ENCODE data around the gene TRPC6.

DNA sequence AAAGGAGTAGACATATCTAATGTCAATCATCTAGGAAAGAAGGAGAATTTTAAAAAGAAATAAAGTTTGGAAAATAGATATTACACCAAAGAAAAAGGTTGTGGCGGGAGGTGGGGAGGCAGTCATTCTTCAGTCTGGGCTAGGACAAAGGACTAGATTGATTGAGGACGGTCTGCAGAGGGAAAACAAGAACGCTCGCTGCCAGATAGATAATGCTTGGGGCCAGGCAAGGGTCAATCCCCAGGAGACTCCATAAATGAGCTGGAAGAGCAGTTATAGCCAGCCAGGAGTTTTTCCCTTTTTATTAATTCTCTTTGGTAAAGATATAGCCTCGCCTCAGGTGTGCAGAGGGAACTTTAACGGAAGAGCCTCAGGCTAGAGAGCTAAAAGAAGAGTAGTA lies 6.3 kb downstream of the TRPC6 start:
- TF ChIP-seq, protein P1, sequence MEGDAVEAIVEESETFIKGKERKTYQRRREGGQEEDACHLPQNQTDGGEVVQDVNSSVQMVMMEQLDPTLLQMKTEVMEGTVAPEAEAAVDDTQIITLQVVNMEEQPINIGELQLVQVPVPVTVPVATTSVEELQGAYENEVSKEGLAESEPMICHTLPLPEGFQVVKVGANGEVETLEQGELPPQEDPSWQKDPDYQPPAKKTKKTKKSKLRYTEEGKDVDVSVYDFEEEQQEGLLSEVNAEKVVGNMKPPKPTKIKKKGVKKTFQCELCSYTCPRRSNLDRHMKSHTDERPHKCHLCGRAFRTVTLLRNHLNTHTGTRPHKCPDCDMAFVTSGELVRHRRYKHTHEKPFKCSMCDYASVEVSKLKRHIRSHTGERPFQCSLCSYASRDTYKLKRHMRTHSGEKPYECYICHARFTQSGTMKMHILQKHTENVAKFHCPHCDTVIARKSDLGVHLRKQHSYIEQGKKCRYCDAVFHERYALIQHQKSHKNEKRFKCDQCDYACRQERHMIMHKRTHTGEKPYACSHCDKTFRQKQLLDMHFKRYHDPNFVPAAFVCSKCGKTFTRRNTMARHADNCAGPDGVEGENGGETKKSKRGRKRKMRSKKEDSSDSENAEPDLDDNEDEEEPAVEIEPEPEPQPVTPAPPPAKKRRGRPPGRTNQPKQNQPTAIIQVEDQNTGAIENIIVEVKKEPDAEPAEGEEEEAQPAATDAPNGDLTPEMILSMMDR (IDR thresholded peaks at IDR 0.05) = no peak
- TF ChIP-seq POLR2A (IDR thresholded peaks at IDR 0.05) (no peak), POLR2AphosphoS5 (IDR thresholded peaks at IDR 0.05) (no peak), EP300 (IDR thresholded peaks at IDR 0.05) (no peak)
